HT-29 (cell line): ENCODE measurements around the gene CARD9. TPM values are rescaled to one million over a fixed set of nuclear protein-coding genes. Genes with fewer than 3 reads are reported as not detected.

ENCODE experiments used
- DNase-seq: peaks from one replicate; pipeline ENCODE4 v3.0.0-alpha.2; 2015; ENCODE audit warnings: low spot score
- total RNA-seq: library from RNA; depleted of rRNA; stranded (reverse); fragments of >200 nt; shearing (Covaris generic); gene quantifications from 2 replicates; pipeline ENCODE4 v1.2.3, GENCODE V29; 2014

CARD9 gene
- total RNA-seq, 1 experiment from 2014 or later = 98.9 TPM

GRCh38 chr9:136349546-136349945 lies 23.9 kb downstream of the CARD9 start:
- DNase-seq = no peak

- no peak for DNase-seq
These were observed 24.8 kb downstream of the CARD9 start for GRCh38 chr9:136348691-136349090.

DNA sequence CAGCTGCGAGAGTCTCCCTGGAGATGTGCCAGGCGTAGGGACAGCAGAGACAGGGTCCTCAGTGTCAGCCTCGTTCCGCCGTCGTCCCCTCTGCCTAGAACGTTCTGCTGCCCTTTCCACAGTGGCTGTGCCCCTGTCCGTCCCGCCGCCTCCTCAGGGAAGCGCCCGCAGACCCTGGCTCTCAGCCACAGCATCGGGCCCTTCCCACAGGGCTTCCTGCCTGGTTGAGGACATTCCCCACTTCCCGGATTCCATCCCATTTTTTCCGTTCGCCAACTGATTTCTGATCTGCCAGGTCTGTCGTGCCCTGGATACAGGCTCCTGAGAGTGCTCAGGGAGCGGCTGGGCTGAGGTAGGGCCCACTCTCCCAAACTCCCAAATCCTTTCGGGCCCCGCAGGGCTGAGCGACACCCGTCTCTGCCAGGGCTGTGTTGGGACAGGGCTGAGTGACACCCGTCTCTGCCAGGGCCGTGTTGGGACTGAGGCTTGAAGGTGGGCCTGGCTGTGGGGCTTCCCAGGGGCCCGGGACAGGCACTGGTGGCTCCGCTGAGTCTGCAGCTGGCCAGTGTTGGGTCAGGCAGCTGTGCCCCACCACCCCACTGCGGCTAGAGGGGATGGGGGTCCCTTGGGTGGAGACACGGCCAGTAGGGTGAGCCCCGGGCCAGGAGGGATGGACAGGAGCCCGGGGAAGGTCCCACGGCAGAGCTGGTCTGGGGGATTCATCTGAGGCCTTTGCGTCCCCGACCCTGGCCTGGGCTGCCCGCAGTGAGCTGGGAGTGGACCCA lies 25.8 kb downstream of the CARD9 start:
- DNase-seq = no peak

- DNase-seq = no peak
These were observed 26.5 kb downstream of the CARD9 start for GRCh38 chr9:136346927-136347465.

- no peak for DNase-seq
These were observed 27.4 kb downstream of the CARD9 start for GRCh38 chr9:136346157-136346481.

DNA sequence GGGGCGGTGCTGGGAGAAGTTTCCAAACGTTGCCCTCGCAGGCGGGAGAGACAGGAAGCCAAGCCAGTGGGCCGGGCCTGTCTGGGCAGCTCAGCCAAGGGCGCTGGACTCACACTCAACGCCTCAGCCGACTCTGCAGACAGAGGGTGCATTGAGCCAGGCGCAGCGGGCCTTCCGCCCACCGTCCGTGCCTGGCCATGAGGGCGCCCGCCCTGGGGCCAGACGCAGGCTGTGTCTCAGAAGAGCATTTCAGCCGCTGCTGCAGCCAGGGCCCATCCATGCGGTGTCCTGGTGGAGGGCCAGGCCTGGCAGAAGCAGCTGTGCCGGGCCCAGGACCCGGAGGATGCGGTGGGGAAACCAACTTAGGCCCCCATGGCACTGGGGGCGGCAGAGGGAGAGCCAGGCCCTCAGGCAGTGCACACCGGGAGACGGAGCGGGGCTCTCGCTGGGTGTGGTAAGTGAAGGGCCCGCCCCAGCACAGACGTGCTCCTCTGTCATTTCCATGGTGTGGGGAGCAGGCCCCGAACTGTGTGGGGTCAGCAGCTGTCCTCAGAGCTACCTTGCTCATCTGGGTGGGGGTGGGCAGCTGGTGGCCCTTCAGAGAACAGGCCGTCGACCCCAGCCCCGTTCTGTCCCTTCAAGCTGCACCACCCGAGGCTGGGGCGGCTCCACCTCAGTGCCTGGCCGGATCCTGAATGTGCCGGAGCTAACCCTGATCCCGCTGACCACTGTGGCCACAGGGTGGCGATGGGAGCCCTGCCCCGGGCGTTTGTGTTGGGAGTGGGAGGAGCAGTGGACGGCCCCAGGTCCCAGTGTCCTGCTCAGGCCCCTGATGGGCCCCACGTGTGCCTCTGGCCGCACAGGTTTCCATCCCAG lies 27.9 kb downstream of the CARD9 start:
- peak; percentile 74 for DNase-seq

- DNase-seq = no peak
These were observed 28.8 kb downstream of the CARD9 start for GRCh38 chr9:136344544-136345280.

- DNase-seq = no peak
These were observed 29.6 kb downstream of the CARD9 start for GRCh38 chr9:136343884-136344269.

DNA sequence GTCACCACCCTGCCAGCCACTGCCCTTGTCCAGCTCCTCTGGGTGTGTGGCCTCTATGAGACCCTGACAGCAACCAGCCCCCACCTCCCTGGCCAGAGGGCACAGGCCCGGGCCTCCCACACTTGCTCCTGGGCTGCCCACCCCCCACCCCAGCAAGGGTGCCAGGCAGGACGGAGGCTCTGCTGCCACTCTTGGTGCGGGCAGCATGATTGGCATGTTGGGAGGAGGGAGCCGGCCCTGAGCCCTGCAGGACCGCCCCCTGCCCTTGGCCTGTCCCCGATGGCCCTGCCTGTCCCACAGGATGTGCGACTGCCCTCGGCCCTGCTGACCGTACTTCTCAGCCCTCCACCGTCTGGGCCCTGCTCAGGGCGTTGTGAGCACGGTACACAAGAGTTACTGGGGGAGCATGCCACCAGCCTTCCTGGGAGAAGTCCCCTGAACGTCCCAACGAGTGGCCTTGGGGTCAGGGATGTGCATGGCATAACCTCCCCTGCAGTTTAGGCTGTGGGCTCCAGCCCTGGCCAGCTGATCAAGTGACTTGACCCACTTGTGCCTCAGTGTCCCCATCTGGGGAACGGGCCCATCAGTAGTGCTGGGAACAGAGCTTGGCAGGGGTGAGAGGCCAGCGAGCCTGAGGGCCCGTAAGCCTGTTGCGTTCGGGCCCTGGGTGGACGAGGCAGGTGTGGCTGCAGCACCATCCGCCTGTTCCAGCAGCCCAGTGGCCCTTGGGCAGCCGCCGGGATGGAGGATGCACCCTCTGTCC lies 30.2 kb downstream of the CARD9 start:
- DNase-seq = no peak

DNA sequence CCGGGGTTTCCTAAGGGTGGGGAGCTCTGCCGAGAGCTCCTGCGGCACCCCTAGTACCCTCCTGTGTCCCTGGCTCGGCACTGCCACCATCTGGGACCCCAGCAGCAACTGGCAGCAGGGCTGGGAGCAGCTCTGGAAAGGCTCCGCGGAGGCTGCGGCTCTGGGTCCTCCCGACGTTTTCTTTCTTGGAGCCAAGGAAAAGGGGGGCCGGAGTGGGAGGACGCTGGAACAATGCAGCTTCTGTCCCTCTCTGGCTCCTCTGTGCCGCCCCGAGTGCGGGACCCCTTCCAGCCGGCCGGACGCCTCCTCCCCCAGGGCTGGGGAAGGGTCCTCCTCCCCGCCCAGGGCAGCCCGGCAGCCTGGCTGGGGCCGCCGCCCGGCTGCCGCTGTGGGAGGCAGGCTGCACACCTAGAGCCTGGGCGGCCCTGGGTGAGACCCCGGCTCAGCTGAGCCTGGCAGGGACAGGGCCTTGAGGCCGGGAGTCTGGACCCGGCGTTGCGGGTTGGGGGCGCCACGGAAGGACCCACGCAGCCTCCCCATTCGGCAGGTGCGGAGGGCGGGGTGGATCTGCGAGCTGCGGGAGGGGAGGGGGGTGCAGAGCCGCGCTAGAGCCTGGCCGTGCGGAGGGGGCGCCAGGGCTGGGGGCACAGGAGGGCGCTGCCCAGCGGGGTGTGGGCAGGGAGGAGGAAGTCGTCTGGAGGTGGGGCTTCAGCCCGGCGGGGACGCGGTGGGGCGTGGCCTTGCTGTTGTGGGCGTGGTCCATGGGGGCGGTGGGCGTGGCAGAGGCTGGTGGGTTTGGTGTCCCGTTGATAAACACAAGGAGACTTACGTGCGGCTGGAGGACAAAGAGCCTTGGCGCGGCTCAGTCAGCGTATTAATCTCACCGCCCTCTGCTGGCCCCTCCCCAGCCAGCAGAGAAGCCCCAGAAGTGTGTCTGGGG lies 31.0 kb downstream of the CARD9 start:
- peak; percentile 65 for DNase-seq

DNA sequence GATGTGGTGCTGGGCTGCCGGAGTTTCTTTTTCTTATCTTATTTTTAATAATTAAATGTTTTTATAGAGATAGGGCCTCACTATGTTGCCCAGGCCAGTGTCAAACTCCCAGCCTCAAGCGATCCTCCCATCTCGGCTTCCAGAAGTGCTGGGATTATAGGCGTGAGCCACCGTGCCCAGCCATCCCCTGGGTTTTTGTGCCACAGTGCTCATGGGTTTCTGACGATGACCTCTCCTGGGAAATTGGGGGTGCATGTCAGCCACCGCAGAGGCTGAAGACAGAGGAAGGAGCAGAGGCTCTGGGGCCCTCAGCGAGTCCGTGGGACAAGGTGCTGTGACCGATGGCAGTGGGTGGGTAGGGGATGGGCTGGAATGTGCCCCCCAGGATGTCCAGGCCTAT lies 31.7 kb downstream of the CARD9 start:
- no peak for DNase-seq

DNA sequence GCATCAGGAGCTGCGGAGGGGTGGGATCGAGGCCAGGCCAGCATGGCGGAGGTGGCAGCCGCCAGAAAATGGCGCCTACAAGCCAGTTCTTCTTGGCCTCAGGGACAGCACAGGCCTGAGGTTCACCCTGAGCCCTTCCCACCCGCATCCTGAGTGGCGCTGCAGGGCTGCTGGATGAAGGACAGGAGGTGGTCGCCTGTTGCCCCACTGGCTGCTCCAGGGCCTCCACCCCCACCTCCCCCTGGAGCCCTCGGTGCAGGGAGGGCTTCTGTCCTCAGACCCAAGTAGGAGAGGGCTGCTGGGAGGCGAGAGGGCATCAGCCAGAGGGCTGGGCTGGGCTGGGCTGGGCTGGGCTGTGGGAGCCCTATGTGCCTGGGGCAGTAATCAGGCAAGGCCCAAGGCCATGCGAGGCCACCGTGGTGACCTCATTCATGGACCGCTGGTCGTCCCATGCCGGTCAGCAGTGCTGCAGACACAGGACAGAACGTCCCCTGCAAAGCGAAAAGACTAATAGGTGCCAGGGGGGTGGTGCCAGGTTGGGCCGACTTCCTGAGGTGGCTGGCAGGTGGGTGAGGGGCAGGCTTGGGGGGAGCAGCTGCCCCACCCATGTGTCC lies 32.3 kb downstream of the CARD9 start:
- no peak for DNase-seq

DNA sequence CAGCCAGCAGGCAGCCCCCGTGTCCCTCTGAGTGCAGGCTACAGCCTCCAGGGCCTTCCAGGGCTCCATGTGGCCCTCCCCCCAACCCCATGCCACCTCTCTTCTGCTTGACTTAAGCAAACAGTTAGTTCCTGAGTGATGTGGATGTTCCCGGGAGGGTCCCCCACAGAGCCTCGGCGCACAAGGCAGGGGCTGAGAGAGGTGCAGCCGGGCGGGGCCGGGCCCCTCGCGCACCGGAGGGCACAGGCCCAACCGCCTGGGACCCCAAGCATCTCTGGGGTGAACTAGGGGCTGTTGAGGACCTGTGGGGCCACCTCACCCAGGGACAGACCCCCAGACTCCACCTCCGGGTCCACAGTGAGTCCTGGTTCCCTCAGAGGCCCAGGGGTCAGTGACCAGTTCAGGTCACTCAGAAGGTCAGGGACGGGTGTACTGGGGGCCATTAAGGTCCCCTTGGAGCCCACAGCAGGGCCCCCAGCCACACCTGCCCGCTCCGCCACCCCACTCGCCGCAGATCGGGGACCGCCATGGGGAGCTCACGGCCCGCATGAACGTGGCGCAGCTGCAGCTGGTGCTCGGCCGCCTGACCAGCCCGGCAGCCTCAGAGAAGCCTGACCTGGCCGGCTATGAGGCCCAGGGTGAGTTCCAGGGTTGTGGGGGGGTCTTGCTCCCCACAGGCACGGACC lies 33.0 kb downstream of the CARD9 start:
- no peak for DNase-seq

DNA sequence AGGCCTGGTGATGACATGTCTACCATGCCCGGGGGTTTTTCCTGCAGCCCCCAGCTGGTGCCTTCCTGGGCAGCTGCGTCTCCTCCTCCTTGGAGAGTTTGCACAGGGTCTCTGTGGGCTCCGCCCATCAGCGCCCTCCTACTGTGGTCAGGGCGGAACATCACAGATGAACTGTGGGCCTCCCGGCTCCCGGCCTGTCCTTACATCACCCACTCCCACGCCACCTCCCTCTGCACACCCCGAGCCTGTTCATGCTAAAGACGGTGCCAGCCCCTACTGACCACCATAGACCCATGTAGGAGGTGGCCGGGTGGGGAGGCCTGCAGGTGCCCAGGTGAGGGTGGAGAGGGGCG lies 33.5 kb downstream of the CARD9 start:
- DNase-seq = no peak

GRCh38 chr9:136339173-136339957 lies 34.1 kb downstream of the CARD9 start:
- DNase-seq = peak; percentile 81

DNA sequence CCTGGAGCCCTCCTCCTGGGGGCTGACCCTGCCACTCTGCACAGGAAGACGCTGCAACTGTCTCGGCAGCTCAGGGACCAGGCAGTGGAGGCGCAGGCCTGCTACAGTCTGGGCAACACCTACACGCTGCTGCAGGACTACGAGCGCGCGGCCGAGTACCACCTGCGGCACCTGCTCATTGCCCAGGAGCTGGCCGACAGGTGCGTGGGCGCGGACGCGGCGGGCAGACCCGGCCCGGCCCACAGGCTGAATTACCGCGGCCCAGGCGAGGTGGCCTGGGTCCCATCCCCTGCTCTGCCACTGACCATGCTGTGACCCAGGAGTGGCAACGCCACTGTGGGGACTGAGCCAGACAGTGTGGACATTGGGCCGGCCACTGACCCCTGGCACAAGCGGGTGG lies 35.0 kb downstream of the CARD9 start:
- no peak for DNase-seq

DNA sequence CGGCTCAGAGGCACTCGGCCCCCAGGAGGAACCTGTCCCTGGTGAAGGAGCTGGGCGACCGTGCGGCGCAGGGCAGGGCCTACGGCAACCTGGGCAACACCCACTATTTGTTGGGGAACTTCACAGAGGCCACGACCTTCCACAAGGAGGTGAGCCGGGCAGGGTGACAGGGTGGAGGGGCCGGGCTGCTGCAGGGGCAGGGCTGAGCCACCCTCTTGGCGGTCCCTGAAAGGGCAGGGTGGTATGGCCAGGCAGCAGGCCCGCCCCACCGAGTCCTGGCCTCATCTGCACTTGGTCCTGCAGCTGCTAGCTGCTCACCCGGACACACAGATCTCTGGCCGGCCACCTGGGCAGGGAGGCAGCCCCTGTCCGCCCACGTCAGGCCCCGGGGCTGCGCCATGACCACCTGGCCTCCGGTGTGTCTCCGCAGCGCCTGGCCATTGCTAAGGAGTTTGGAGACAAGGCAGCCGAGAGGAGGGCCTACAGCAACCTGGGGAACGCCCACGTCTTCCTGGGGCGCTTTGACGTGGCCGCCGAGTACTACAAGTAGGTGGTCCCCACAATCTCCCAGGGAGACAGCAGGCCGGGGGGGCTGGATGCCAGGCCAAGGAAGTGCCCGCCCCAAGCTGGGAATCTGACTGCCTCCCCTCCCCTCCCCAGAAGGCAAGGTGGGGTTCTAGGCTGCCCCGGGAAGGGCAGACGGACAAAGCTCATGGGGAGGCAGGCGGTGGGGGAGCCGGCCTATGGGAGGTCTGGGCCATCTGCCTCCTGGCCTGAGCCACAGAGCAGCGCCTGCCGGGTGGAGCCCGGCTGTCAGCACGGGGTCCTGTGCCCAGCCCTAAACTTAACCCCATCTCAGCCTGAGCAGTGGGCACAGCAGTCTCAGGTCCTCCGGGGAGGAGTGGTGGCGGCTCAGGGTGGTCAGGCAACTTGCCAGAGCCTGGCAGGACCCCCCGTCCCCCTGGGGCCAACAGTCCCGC lies 35.8 kb downstream of the CARD9 start:
- DNase-seq = no peak
